Islet of Langerhans (tissue), 1 donor: ENCODE measurements around the gene TAGLN2.

Experiments
- FAIRE-seq: peaks from one replicate; lab custom pipeline; 2011; peaks lifted over from hg19 to GRCh38; lab: Jason Lieb, UNC

The TAGLN2 gene

DNA sequence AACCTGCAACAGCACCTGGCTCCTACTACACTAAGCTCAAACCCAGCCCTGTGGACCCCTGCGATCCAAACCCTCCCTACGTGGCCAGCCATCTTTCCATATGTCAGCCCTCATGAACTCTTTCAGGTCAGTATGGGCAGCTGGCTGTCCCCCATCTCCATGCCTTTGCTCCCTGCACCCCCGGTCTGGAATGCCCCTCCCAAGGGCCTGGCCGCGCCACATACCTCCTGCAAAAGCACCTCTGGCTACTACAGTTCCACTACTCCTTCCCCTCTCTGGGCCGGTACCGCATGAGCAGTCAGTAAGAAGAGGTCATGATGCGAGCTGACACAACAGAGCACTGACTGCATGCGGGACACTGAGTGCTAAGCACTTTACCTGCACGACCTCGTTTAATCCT, 10.0 kb upstream of the TAGLN2 start:
- FAIRE-seq, result no peak

GRCh38 chr1:159934136-159935039, 9.1 kb upstream of the TAGLN2 start:
- no peak for FAIRE-seq

DNA sequence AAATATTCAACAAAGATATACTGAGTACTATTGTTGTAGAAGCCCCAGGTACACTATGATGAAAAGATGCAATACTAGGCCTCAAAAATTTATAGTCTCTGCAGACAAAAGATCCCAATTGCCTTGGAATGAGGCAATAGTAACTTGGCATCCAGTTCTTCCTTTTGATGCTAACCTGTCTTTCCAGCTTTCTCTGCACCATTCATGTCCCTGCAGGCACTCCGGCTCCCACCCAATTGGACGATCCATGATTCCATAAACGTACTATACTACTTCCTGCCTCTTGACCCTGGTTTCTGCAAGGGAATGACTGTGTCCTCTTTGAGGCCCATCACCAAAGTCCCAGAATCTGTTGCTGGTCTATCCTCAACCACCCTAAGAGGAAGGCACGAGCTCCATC, 8.0 kb upstream of the TAGLN2 start:
- no peak for FAIRE-seq

GRCh38 chr1:159932296-159933285, 7.3 kb upstream of the TAGLN2 start:
- FAIRE-seq, result no peak

- FAIRE-seq, result no peak
Measured at GRCh38 chr1:159931795-159932173, 6.5 kb upstream of the TAGLN2 start.

GRCh38 chr1:159931101-159931794, 5.9 kb upstream of the TAGLN2 start:
- FAIRE-seq, result no peak

DNA sequence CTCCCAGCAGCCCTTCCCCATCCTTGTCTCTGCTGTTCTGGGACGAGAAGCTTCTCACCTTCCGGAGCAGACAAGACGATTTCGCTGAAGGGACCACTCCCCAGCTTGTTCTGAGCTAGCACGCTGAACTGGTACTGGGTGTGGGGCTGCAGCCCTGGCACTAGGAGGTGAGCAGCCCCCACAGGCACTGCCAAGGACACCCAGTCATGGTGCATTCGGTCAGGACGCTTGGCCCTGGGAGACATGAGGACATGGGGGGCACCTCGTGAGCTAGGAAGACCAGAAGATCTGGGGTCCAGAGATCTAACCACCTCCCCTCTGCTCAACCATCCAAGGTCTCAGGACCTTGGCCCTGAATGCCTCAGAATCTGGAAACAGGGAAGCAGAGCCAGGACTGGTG, 5.3 kb upstream of the TAGLN2 start:
- FAIRE-seq, result no peak

DNA sequence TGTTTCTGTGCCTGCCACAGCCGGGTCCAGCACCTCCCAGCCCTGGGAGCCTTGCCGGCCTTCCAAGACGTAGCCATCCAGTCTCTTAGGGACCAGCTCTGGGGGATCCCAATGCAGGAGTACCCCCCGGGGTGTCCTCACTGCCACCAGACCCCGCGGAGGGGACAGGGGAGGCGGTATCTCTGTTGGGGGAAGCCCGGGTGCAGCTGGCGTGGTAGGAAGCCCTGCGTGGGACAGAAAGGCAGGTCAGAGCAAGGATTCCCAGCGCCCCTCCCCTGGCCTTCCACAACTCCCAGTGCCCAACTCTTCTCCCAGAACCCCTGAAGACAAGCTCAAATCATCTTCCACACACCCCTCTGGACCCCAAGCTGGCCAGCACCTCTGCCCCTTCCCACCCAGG, 4.9 kb upstream of the TAGLN2 start:
- FAIRE-seq, result no peak

DNA sequence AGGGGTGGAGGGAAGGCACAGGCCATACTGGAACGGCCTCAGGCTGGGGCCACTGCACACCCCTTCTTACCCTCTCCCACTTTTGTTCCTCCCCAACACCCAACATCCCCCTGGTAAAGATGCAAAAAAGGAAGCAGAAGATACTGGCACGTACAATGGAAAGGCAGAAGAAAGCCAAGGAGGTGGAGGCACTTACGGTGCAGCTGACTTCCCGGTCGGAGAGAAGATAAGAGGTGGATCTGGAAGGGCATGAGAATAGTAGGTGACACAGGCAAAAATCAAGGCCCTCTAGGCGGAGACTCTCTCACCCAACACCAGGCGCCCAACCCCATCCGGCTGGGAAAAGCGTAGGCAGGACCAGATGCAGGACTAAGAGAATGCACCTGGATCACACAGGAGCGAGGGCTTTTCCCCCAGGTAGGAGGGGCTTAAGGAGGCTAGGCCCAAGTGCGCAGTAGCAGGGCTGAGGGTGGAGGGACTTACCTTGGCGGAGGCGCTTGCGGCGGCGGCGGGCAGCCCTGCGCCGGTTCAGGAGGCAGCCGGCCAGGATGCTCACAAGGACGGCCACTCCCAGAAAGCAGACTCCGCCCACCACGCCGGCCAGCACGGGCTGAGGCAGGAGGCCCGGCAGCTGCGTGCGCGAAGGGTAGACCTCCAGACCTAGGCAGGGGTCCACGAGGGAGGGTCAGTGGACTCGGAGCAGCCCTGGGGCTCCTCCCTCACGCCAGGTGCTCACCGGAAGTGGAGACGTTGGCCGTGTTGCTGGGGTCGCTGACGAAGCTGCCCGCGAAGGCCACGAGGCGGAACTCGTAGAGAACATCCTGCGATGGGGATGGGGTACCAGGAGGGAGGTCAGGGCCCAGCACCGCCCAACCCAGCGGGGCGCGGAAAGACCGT, 4.1 kb upstream of the TAGLN2 start:
- no peak for FAIRE-seq

- no peak for FAIRE-seq
Measured at GRCh38 chr1:159928491-159929050, 3.3 kb upstream of the TAGLN2 start.

DNA sequence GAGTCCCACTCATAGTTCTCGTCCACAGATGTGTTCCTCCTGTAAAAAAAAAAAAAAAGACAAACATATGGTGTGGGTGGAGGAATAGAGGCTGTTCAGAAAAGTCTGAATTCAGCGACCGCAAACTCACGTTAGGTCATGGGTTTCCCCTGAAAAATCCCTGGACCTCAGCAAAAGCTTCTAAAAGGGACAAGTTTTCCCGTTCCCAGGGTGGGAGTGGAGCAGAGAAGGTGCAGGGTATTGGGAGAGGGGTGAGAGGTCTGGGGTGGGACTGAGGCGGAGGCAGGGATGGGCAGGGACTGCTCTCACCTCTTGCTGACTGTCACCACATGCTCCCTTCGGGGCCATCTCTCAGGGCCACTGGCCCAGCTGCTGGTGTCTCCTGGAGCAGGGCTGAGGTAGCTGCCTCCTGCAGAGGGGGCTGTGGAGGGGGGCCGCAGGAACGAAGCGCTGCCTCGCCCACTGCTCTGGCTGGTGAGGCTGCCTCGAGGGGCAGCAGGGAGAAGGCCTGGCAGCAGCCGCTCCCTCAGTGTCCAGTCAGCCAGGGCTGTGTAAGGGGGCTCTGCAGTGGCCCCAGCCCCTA, 2.6 kb upstream of the TAGLN2 start:
- FAIRE-seq, result no peak

GRCh38 chr1:159927211-159927848, 2.0 kb upstream of the TAGLN2 start:
- no peak for FAIRE-seq

DNA sequence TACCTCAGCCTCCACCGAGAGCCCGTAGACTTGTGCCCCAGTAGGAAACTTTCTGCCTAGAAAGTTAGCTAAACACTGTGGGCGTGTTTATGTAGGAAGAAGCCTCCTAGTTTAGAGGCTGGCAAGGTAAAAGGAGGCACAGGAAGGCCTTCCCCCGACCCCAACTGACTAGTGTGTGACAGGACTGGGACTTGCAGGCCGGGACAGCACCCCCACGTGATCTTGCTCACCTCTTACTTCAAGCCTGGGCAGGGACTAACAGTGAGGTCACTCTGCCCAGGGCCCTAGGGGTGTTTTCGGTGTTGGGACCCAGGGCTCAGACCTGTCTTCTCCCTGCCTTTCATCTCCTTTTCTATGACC, 392 bp upstream of the TAGLN2 start:
- FAIRE-seq, result no peak

GRCh38 chr1:159924025-159924790, 1.1 kb downstream of the TAGLN2 start:
- no peak for FAIRE-seq

DNA sequence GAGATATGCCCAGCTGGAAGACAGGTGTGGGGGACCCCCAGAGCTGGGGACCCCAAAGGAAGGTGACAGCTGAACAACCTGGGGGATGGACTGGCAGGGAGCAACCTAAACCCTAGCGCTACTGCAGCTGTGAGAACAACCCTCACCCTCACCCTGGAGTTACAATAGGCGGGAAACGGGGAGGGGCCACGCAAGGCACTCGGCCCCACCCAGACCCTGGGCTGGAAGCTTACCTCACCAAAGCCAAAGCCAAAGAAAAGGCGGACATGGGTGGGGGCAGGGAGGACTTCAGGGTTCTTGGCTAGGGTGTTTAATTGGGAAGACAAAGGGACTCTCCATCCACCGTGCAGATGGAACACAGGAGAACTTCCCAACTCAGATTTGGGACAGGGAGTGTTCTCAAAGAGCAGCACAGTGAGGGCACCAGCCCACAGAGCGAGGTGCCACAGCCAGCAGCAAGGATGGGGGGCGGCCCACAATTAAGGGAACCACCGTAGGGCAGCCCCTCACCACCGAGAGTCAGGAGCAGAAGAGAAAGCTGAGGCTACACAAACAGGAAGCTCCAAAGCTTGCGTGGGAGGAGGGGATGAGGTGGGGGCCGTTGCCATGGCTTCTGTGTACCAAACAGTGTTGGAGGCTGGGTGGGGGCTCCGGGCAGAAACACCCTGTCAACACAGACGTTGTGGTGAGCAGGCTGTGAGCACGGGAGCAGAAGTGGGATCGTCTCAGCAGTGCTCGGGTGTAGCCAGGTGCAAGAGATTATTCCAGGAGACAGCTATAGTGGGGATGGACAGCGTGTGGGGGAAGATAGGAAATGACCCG, 1.9 kb downstream of the TAGLN2 start:
- no peak for FAIRE-seq

DNA sequence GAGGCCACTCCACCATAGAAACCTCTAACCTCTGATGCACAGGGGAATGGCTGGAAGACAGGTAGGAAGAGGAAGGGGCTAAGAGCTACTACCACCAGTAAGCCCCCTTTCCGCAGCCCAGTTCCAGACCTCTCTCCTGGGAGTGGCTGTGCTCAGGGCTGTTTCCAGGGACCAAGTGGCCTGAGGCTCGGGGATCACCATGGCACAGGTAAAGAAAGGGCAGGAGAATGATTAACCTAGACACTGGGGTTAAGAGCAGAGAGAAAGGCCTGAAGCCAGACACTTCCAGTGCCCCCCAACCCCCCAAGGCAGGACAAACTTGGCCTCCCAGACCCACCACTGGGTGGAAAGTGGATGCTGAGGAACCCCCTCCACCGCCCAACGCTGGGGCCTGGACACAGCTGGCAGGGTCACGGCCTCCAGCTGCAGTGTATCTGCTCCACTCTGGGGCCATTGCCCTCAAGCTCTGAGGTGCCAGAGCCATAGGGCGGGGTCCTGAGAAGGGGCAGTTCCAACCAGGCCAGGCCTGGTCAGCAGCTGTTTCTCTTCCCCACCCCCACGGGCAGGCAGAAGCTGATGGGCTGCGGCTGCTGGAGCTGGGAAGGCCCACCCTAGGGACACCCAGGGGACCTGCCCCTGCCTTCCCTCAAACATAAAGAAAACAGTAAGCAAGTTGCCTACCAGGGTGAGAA, 2.6 kb downstream of the TAGLN2 start:
- FAIRE-seq, result no peak

- FAIRE-seq, result no peak
Measured at GRCh38 chr1:159921700-159922504, 3.4 kb downstream of the TAGLN2 start.
